ENCODE data around the gene DIPK1A.

DNA sequence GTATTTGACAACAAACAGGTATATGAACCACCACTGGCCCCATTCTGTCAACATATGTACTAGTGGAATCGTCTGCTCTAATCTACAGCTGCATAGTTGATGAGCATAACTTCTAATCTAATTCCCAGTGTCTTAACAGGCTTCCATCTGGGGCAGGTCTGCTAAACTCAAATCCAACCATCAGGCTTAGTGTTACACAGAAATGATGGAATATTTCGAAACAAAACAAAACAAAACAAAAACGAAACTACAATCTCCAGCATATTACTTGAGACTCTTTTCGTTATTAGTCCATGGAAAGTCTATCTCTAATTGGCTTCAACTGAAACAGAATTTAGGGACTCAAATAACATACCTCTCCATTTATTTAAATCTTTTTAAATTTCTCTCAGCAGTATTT lies 37.6 kb downstream of the DIPK1A start:
- no peak for TF ChIP-seq GATA2 (IDR thresholded peaks at IDR 0.05; ENCODE audit: low read depth, low read length)
- TF ChIP-seq GATA3 (IDR thresholded peaks at IDR 0.05; ENCODE audit: low read depth, low read length) = no peak
